ENCODE data around the gene YWHAQ. TPM values are rescaled to one million over a fixed set of nuclear protein-coding genes. Genes with fewer than 3 reads are reported as not detected.

The YWHAQ gene
- total RNA-seq, 6 experiments from 2014 or later = 70.4 to 105 (median 84.2) TPM

- H3K9me3 ChIP-seq = no peaks in the 10 kb centered on the region
- DNase-seq = no peak
- TF ChIP-seq CTCF (IDR thresholded peaks at IDR 0.05) = no peak
- TF ChIP-seq POLR2A (IDR thresholded peaks at IDR 0.05) = no peak
- no peak overlapping the region for H3K4me3 ChIP-seq
- H3K36me3 ChIP-seq = no peaks in the 10 kb centered on the region
- intact Hi-C loops (cut with DNase I) = no loop called here
- no peak for ATAC-seq
- no peaks in the 10 kb centered on the region for H3K4me1 ChIP-seq
- H3K27me3 ChIP-seq = no peaks in the 10 kb centered on the region
- 76% methylated on average over 11 of the region's 13 CpGs for WGBS (ENCODE audit: insufficient coverage, low coverage, low lambda C conversion rate, missing lambda C conversion rate)
- no peak overlapping the region for H3K27ac ChIP-seq
Observed at GRCh38 chr2:9655441-9656269, 24.9 kb upstream of the YWHAQ start.

GRCh38 chr2:9654452-9655100 lies 23.8 kb upstream of the YWHAQ start:
- TF ChIP-seq POLR2A (IDR thresholded peaks at IDR 0.05) = no peak
- TF ChIP-seq CTCF (IDR thresholded peaks at IDR 0.05) = no peak
- Histone ChIP-seq H3K4me3 (no peak overlapping the region), H3K36me3 (no peaks in the 10 kb centered on the region), H3K27me3 (no peaks in the 10 kb centered on the region), H3K27ac (no peak overlapping the region), H3K9me3 (no peaks in the 10 kb centered on the region), H3K4me1 (no peaks in the 10 kb centered on the region)
- intact Hi-C loops (cut with DNase I) = no loop called here
- 86% methylated on average over 5 of the region's 6 CpGs for WGBS (ENCODE audit: insufficient coverage, low coverage, low lambda C conversion rate, missing lambda C conversion rate)
- no peak for DNase-seq
- ATAC-seq = peak in 1 of 4 donors; percentile 24

DNA sequence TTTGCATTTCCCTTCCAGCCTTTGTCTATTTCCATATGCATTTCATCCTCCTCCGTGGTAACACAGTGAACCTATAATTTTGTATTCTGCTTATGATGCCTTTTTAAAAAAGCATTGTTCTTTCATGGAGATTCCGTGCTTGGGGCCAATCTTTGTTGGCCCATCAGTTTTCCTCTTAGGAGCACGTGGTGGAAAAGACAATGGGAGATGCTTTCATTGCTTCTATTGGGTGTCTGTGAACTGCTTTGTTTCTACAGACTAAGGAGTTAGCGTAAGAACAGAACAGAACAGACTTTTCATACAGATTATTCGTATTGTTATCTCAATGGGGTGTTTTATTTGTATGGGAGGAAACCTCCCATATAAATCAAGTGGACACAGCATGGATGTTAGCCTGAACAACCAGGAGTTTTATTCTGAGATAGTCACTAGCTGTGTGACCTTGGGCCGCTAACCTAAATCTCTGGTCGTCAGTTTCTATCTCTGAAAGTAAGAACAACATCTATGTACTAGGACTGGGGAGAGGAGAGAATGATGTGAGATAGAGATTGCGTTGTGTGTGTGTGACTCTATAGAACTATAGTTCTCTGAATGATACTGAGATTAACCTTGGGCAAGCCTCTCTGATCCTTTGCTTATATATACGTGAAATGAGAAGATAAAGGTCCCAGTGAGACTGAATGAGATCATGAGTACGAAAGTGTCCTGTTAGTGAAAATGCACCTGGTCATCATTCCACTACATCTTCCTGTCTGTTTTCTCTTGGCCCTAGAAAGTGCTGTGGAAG lies 22.9 kb upstream of the YWHAQ start:
- intact Hi-C loops (cut with DNase I) = no loop called here
- no peak for TF ChIP-seq POLR2A (IDR thresholded peaks at IDR 0.05)
- Histone ChIP-seq H3K27ac (no peak overlapping the region), H3K36me3 (no peaks in the 10 kb centered on the region), H3K9me3 (no peaks in the 10 kb centered on the region), H3K4me3 (no peak overlapping the region), H3K27me3 (no peaks in the 10 kb centered on the region), H3K4me1 (no peaks in the 10 kb centered on the region)
- WGBS (ENCODE audit: insufficient coverage, low coverage, low lambda C conversion rate, missing lambda C conversion rate) = 81% methylated on average over 10 of the region's 10 CpGs
- DNase-seq = no peak
- no peak for ATAC-seq

- ATAC-seq = no peak
- Histone ChIP-seq H3K27me3 (no peaks in the 10 kb centered on the region), H3K27ac (no peak overlapping the region), H3K4me3 (no peak overlapping the region), H3K4me1 (no peaks in the 10 kb centered on the region), H3K36me3 (no peaks in the 10 kb centered on the region), H3K9me3 (no peaks in the 10 kb centered on the region)
- 39% methylated on average over 4 of the region's 5 CpGs for WGBS (ENCODE audit: insufficient coverage, low coverage, low lambda C conversion rate, missing lambda C conversion rate)
- intact Hi-C loops (cut with DNase I) = no loop called here
- no peak for DNase-seq
- TF ChIP-seq POLR2A (IDR thresholded peaks at IDR 0.05) = no peak
- TF ChIP-seq CTCF (IDR thresholded peaks at IDR 0.05) = no peak
Observed at GRCh38 chr2:9652898-9653479, 22.2 kb upstream of the YWHAQ start.
